Large intestine (tissue), 3 donors: ENCODE data around the gene ADGRV1. TPM values are rescaled to one million over a fixed set of nuclear protein-coding genes. Genes with fewer than 3 reads are reported as not detected.

Source experiments
- DNase-seq, 2 donors: peaks; one replicate each; pipeline versions ENCODE4 v3.0.0 to v3.0.0-alpha.2; 2013
- H3K27ac ChIP-seq: one replicate; pipeline ENCODE4 v1.5.1; 2013; ENCODE audit warnings: low read length
- H3K27me3 ChIP-seq: 2 replicates; pipeline ENCODE4 v1.6.1; 2013; ENCODE audit warnings: low read length; ENCODE audit not compliant: control insufficient read depth, insufficient read depth
- H3K36me3 ChIP-seq: 2 replicates; pipeline ENCODE4 v1.6.1; 2013; ENCODE audit warnings: low read length; ENCODE audit not compliant: control insufficient read depth, insufficient read depth
- H3K4me1 ChIP-seq: one replicate; pipeline ENCODE4 v1.6.1; 2013; ENCODE audit warnings: low read length; ENCODE audit not compliant: control insufficient read depth, insufficient read depth
- H3K4me3 ChIP-seq: one replicate; pipeline ENCODE4 v1.5.1; 2013; ENCODE audit warnings: low read length
- H3K9me3 ChIP-seq: one replicate; pipeline ENCODE4 v1.6.1; 2013; ENCODE audit warnings: mild to moderate bottlenecking, low read depth, low read length, moderate library complexity; ENCODE audit not compliant: control insufficient read depth
- WGBS: methylation state at CpG from one replicate; pipeline ENCODE4 v1.1.5; 2013; ENCODE audit warnings: low lambda C conversion rate; ENCODE audit not compliant: insufficient coverage; 5-methylcytosine and 5-hydroxymethylcytosine counted together
- polyA plus RNA-seq: library from polyadenylated mRNA; unstranded; fragments of 120-200 nt; gene quantifications from one replicate; pipeline ENCODE4 v1.2.1, GENCODE V29; 2013

Gene ADGRV1
- polyA plus RNA-seq, 1 donor, result 3.0 TPM

DNA sequence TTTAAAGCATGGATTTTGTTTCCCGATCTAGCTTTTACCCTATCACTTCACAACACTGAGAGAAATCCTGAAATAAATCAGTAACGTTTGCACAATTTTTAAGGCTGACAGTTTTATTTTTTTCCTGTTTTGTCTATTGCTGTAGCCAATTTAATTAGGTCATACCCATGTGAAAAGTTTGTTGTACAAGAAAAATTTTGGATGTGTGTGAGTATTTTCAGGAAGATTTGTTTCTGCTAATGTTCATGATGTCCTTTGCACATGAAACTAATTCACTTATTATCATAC, 586.7 kb downstream of the ADGRV1 start:
- no peaks in the 10 kb centered on the region for H3K9me3 ChIP-seq
- no peak overlapping the region for H3K4me3 ChIP-seq
- no peaks in the 10 kb centered on the region for H3K36me3 ChIP-seq
- no peak overlapping the region for H3K27ac ChIP-seq
- no peak for DNase-seq
- H3K4me1 ChIP-seq, result peaks cover 3% of the 10 kb centered on the region
- no peaks in the 10 kb centered on the region for H3K27me3 ChIP-seq
- WGBS, result 100% methylated on average over 1 of the region's 2 CpGs

DNA sequence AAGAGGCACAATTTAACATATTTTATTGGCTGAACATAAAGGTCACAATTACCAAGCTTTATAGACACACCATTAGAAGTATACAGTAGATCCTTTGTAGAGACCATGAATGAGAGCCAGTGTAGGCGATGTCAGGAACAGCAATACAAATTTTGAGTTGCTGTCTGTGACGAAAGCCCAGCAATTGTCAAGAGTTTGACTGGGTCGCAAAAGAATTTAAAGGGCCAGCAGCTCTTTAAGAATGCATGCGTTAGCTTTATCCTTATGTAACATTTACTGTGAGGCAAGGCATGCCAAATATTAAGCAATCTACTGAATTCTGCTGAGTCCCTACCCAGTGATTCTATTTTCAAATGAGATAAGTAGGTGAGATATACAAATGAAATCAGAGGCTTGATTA, 587.6 kb downstream of the ADGRV1 start:
- H3K27ac ChIP-seq, result no peak overlapping the region
- no peaks in the 10 kb centered on the region for H3K36me3 ChIP-seq
- no peak overlapping the region for H3K4me3 ChIP-seq
- H3K27me3 ChIP-seq, result no peaks in the 10 kb centered on the region
- no peak for DNase-seq
- H3K4me1 ChIP-seq, result peaks cover 3% of the 10 kb centered on the region
- H3K9me3 ChIP-seq, result no peaks in the 10 kb centered on the region
- WGBS, result 60% methylated on average over 1 of the region's 4 CpGs

DNA sequence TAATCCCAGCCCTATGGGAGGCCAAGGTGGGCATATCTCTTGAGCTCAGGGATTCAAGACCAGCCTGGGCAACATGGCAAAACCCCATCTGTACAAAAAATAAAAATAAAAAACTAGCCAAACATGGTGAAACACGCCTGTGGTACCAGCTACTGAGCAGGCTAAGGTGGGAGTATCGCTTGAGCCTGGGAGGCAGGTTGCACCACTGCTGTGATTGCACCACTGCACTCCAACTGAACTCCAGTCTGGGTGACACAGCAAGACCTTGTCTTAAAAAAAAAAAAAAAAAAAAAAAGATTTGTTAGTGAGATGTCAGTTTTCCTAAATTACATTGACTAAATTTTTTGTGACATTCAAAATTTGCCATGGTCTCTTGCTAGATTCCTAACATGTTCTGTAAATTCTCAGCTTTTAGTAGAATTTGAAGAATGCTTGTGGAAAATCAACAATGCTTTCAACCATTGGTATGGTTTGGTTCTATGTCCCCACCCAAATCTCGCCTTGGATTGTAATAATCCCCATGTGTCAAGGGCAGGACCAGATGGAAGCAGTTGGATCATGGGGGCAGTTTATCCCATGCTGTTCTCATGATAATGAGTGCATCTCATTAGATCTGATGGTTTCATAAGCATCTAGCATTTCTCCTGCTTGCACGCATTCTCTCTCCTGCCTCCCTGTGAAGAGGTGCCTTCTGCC, 588.5 kb downstream of the ADGRV1 start:
- H3K27ac ChIP-seq, result no peak overlapping the region
- H3K36me3 ChIP-seq, result no peaks in the 10 kb centered on the region
- peaks cover 3% of the 10 kb centered on the region for H3K4me1 ChIP-seq
- WGBS, result no CpG with 5 or more reads among the region's 4 CpGs
- H3K27me3 ChIP-seq, result no peaks in the 10 kb centered on the region
- H3K4me3 ChIP-seq, result no peak overlapping the region
- DNase-seq, result no peak
- no peaks in the 10 kb centered on the region for H3K9me3 ChIP-seq

DNA sequence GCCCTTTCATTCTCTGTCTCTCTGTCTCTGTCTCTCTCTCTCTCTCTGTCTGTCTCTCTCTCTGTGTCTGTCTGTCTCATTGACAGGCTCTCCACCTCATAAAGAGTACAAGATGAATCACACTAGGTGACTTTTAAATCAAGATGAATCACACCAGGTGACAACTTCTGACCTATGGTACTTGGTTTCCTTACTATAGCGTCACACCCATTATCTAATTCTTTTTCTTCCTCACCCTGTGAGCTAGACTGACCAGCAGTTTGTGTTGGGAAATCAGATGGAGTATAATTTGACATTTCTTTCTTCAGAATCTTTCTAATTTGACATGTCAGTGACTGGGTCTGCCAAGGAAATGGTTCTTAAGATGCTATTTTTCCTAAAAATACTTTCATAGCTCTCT, 591.6 kb downstream of the ADGRV1 start:
- Histone ChIP-seq H3K4me3 (no peak overlapping the region), H3K9me3 (no peaks in the 10 kb centered on the region), H3K4me1 (peaks cover 3% of the 10 kb centered on the region), H3K36me3 (no peaks in the 10 kb centered on the region), H3K27ac (no peak overlapping the region), H3K27me3 (no peaks in the 10 kb centered on the region)
- peak in 1 of 2 donors; percentile 20 for DNase-seq
- WGBS, result 83% methylated on average over 1 of the region's 1 CpG

DNA sequence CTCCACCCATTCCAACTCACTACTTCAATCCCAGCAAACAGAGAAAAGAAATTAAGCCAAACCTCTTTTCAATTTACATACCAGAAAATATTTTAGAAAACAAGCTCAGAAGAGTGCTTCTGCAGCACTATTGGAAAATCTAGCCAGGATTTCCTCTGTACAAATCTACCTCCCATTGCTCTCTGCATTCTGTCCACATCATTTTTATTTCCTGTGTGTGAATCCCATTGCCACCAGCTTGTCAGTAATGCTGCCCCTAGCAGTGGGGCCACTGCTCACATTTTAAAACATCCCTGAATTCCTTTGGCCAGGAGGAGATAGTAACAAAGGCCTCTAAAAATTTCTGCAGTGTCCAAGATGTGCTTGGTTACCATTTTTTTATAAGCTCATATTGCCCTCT, 592.0 kb downstream of the ADGRV1 start:
- Histone ChIP-seq H3K27me3 (no peaks in the 10 kb centered on the region), H3K36me3 (no peaks in the 10 kb centered on the region), H3K9me3 (no peaks in the 10 kb centered on the region), H3K4me3 (no peak overlapping the region), H3K27ac (no peak overlapping the region), H3K4me1 (peaks cover 3% of the 10 kb centered on the region)
- no peak for DNase-seq

DNA sequence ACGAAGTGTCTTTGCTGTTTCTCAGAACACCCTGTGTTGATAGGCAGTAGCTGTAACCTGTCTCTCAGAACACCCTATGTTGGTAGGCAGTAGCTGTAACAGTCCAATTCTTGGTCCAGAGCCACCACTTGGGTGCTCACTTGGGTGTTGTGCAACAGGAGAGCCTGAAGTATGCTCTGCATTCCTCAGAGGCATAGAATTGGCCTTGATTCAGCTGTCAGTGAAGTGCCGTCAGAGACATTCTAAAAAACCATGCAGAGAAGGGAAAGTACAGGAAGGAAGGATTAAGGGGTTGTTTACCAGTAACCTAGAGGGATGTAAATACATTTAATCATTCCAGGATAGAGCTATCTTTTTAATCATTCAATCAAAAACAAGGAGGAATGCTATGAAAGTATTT, 593.4 kb downstream of the ADGRV1 start:
- WGBS, result no CpG with 5 or more reads among the region's 2 CpGs
- H3K4me3 ChIP-seq, result no peak overlapping the region
- no peaks in the 10 kb centered on the region for H3K9me3 ChIP-seq
- H3K27me3 ChIP-seq, result no peaks in the 10 kb centered on the region
- no peak for DNase-seq
- H3K27ac ChIP-seq, result no peak overlapping the region
- no peaks in the 10 kb centered on the region for H3K36me3 ChIP-seq
- no peaks in the 10 kb centered on the region for H3K4me1 ChIP-seq

DNA sequence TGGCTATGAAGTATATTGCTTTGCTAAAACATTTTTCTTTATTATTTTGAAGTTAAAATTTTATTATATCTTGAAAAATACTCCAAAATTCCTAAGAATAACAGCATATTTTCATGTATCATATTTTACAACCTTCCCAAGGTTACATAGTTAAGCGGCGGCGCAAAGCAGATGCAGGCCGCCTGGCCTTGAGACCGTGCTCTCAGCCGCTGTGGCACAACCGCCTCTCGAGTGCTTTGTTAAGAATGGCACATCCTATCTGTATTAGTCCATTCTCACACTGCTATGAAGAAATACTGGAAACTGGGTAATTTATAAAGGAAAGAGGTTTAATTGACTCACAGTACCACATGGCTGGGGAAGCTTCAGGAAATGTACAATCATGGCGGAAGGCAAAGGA, 595.7 kb downstream of the ADGRV1 start:
- no peaks in the 10 kb centered on the region for H3K4me1 ChIP-seq
- no peak overlapping the region for H3K4me3 ChIP-seq
- no peaks in the 10 kb centered on the region for H3K9me3 ChIP-seq
- no peak overlapping the region for H3K27ac ChIP-seq
- no peak for DNase-seq
- H3K27me3 ChIP-seq, result no peaks in the 10 kb centered on the region
- no peaks in the 10 kb centered on the region for H3K36me3 ChIP-seq
- WGBS, result no CpG with 5 or more reads among the region's 9 CpGs

DNA sequence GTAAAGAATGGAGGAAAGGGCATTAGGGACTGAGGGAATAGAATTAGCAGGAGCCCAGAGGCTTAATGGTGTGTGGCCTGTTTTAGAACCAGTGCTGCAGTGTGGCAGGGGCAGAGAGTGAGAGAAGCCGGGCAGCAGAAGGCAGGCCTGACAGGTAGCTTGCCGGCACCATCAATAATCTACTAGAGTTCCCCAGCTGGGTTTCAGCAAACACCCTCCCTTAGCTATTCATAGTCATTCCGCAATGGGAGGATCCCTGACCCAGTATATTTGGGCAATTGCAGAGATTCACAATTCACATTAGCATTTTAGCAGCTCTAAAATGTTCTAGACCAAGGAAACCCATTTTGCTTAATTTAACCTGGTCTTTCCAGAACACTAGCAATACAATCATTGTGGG, 596.7 kb downstream of the ADGRV1 start:
- Histone ChIP-seq H3K36me3 (no peaks in the 10 kb centered on the region), H3K27ac (no peak overlapping the region), H3K9me3 (no peaks in the 10 kb centered on the region), H3K4me3 (no peak overlapping the region), H3K4me1 (no peaks in the 10 kb centered on the region), H3K27me3 (no peaks in the 10 kb centered on the region)
- no CpG with 5 or more reads among the region's 3 CpGs for WGBS
- no peak for DNase-seq

DNA sequence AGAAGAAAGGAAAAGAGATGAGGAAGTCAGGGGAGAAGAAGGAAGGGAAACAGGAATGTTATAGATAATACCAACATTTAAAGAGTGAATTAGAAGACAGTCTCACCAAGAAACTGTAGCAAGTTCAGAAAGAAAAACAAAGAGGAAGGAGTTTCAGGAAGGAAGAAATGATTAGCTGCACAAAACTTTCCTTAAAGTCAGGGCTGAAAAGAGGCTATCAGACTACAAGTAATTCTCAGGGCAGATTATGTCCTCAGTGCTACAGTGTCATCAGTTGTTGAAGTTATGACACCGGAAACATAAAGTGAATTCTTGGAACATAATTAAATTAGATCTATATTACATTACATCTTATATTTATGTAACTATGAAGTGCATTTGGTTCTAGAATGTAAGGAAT, 597.6 kb downstream of the ADGRV1 start:
- Histone ChIP-seq H3K9me3 (no peaks in the 10 kb centered on the region), H3K4me1 (no peaks in the 10 kb centered on the region), H3K36me3 (no peaks in the 10 kb centered on the region), H3K27me3 (no peaks in the 10 kb centered on the region), H3K27ac (no peak overlapping the region), H3K4me3 (no peak overlapping the region)
- no peak for DNase-seq
- WGBS, result 83% methylated on average over 1 of the region's 1 CpG

DNA sequence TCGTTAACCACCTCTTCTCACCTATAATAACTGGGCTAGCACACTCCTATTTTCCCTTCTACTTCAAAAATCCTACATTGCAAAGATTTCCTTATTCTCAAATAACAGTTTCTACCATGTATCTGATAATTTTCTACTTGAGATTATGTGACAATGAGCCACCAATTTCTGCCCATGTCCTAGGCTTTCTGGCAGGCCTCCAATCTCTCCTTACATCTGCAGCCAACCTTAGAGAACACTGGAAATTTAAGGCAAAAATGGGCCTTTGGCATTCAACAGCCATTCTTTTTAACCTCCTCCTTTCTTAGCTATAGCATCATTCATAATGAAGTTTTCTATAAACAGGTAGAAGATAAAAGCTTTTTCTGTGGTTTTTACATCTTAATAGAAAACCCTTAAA, 599.4 kb downstream of the ADGRV1 start:
- Histone ChIP-seq H3K36me3 (no peaks in the 10 kb centered on the region), H3K4me3 (no peak overlapping the region), H3K9me3 (no peaks in the 10 kb centered on the region), H3K27ac (no peak overlapping the region), H3K27me3 (no peaks in the 10 kb centered on the region), H3K4me1 (peaks cover 4% of the 10 kb centered on the region)
- no peak for DNase-seq
- WGBS, result 83% methylated on average over 1 of the region's 1 CpG

DNA sequence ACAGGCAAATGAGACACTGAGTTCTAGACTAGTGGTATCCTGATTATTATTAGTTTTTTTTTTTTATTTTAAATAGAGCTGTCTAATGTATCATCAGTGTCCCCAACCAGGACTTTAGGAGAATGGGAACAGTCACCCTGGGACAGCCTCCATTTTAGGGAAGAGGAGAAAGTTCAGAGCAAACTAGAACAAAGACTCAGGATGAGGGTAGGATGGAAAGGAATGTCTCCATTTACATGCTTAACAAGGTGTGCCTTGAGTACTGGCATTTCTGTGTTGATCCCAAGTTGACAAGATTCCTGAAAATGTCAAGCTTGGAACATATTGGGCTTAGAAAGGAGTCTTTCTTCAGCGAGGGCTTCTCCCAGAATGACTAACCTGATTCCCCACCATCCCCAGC, 601.0 kb downstream of the ADGRV1 start:
- DNase-seq, result no peak
- Histone ChIP-seq H3K4me3 (no peak overlapping the region), H3K27me3 (no peaks in the 10 kb centered on the region), H3K36me3 (no peaks in the 10 kb centered on the region), H3K4me1 (peaks cover 4% of the 10 kb centered on the region), H3K9me3 (no peaks in the 10 kb centered on the region), H3K27ac (no peak overlapping the region)
- no CpG with 5 or more reads among the region's 1 CpG for WGBS
